HCT116 (cell line): Measurements from ENCODE around the gene PAM16. TPM values are rescaled to one million over a fixed set of nuclear protein-coding genes. Genes with fewer than 3 reads are reported as not detected.

Experiments used
- ATAC-seq: fragments of 200-7000 bp; cut with Tn5 transposase; 2 replicates; pipeline ENCODE4 v1.9.1; 2020; ENCODE audit warnings: mild to moderate bottlenecking, moderate library complexity
- BruUV-seq: library from RNA; stranded (reverse); fragments of 400-500 nt; replicated peaks from 2 replicates; lab custom pipeline; 2021; lab: Mats Ljungman, UMichigan
- CTCF ChIA-PET: fragments of 300-600 bp; sonication (Branson Sonifier 250); formaldehyde crosslinking; loops from one replicate; lab custom pipeline; 2021; ENCODE audit warnings: antibody characterized with exemption; lab: Charles Lee
- POLR2A ChIA-PET: fragments of 300-600, 350-600 bp; sonication (Branson Sonifier 250); formaldehyde crosslinking; loops from one replicate; lab custom pipeline; 2021; ENCODE audit warnings: antibody characterized with exemption; lab: Charles Lee
- RAD21 ChIA-PET, 2 experiments: fragments of 300-600 bp; sonication (Branson Sonifier 250); formaldehyde crosslinking; loops; one replicate each; lab custom pipeline; 2023; ENCODE audit warnings: low total read pairs in 2 of 2; ENCODE audit not compliant: uncharacterized antibody in 2 of 2, unreplicated experiment in 2 of 2, low non-redundant PET in 1 of 2; lab: Charles Lee
- DNase-seq: peaks from one replicate; pipeline ENCODE4 v3.0.0-alpha.2; 2010; ENCODE audit warnings: low read depth, low spot score
- H2AFZ ChIP-seq: fragments of 200-600 bp; shearing (Covaris generic), sonication (generic); 2 replicates; pipeline ENCODE4 v1.6.1; 2017; ENCODE audit warnings: low read depth, mixed run types, mixed read lengths, antibody characterized with exemption, low read length; ENCODE audit not compliant: poor library complexity, severe bottlenecking
- H3K27ac ChIP-seq: 2 replicates; pipeline ENCODE4 v1.5.1; 2012; ENCODE audit warnings: low read depth, low read length
- H3K27me3 ChIP-seq: fragments of 200-600 bp; sonication (generic); 2 replicates; pipeline ENCODE4 v1.6.1; 2016; ENCODE audit warnings: mixed run types, low read length, mixed read lengths; ENCODE audit not compliant: insufficient read depth
- H3K36me3 ChIP-seq, 2 experiments: fragments of 200-500 bp in 1 of 2; fragments of 200-600 bp in 1 of 2; sonication (Bioruptor generic) in 1 of 2; sonication (generic) in 1 of 2; 2 replicates each; pipeline versions ENCODE4 v1.5.1 to v1.6.1; 2014 to 2016; ENCODE audit warnings: low read length in 2 of 2, inconsistent platforms in 1 of 2, mixed read lengths in 1 of 2, mixed run types in 1 of 2; ENCODE audit not compliant: insufficient read depth in 2 of 2, control insufficient read depth in 1 of 2
- H3K4me1 ChIP-seq, 2 experiments: fragments of 200-600 bp in 1 of 2; sonication (generic) in 1 of 2; 2 replicates each; pipeline versions ENCODE4 v1.5.1 to v1.6.1; 2012 to 2017; ENCODE audit warnings: low read length in 2 of 2, inconsistent platforms in 1 of 2, mild to moderate bottlenecking in 1 of 2, mixed read lengths in 1 of 2, mixed run types in 1 of 2, moderate library complexity in 1 of 2; ENCODE audit not compliant: insufficient read depth in 2 of 2, control insufficient read depth in 1 of 2
- H3K4me2 ChIP-seq: fragments of 200-600 bp; sonication (generic); 2 replicates; pipeline ENCODE4 v1.6.1; 2017; ENCODE audit warnings: mixed run types, low read length, mixed read lengths
- H3K4me3 ChIP-seq, 2 experiments: fragments of 200-600 bp in 1 of 2; sonication (generic) in 1 of 2; replicated peaks in 1 of 2; 2 replicates each; pipeline ENCODE4 v1.5.1; 2011 to 2016; ENCODE audit warnings: low read length in 2 of 2, control low read depth in 1 of 2, low read depth in 1 of 2, mild to moderate bottlenecking in 1 of 2, mixed read lengths in 1 of 2, mixed run types in 1 of 2
- H3K79me2 ChIP-seq: fragments of 200-600 bp; sonication (generic); 2 replicates; pipeline ENCODE4 v1.6.1; 2017; ENCODE audit warnings: mild to moderate bottlenecking, mixed run types, low read length, moderate library complexity, mixed read lengths; ENCODE audit not compliant: insufficient read depth
- H3K9ac ChIP-seq: fragments of 200-600 bp; sonication (generic); 2 replicates; pipeline ENCODE4 v1.6.1; 2016; ENCODE audit warnings: low read length, mixed read lengths
- H3K9me2 ChIP-seq: fragments of 200-600 bp; sonication (generic), shearing (Covaris generic); 2 replicates; pipeline ENCODE4 v1.6.1; 2017; ENCODE audit warnings: mixed run types, mild to moderate bottlenecking, moderate library complexity; ENCODE audit not compliant: insufficient read depth
- H3K9me3 ChIP-seq, 2 experiments: fragments of 200-500 bp in 1 of 2; fragments of 200-600 bp in 1 of 2; sonication (Bioruptor generic) in 1 of 2; sonication (generic) in 1 of 2; 2 replicates each; pipeline ENCODE4 v1.6.1; 2014 to 2017; ENCODE audit warnings: low read length in 2 of 2, mixed read lengths in 2 of 2, inconsistent platforms in 1 of 2, low read depth in 1 of 2, mild to moderate bottlenecking in 1 of 2, mixed run types in 1 of 2, moderate library complexity in 1 of 2; ENCODE audit not compliant: control insufficient read depth in 1 of 2, insufficient read depth in 1 of 2
- H4K20me1 ChIP-seq: fragments of 200-600 bp; sonication (generic), shearing (Covaris generic); 2 replicates; pipeline ENCODE4 v1.6.1; 2017; ENCODE audit warnings: mixed run types, mild to moderate bottlenecking, moderate library complexity; ENCODE audit not compliant: insufficient read depth
- ATF3 ChIP-seq: IDR thresholded peaks from 2 replicates; pipeline ENCODE4 v1.6.1; 2012
- CBX3 ChIP-seq: IDR thresholded peaks from 2 replicates; pipeline ENCODE4 v1.6.1; 2012; ENCODE audit warnings: low read depth
- CEBPB ChIP-seq: IDR thresholded peaks from 2 replicates; pipeline ENCODE4 v1.6.1; 2012; ENCODE audit warnings: low read depth
- EGR1 ChIP-seq: IDR thresholded peaks from 2 replicates; pipeline ENCODE4 v1.6.1; 2012; ENCODE audit warnings: low read depth
- ELF1 ChIP-seq: IDR thresholded peaks from 2 replicates; pipeline ENCODE4 v1.6.1; 2012; ENCODE audit warnings: low read depth, borderline replicate concordance
- EZH2 ChIP-seq: fragments of 200-600 bp; sonication (generic); IDR thresholded peaks from 2 replicates; pipeline ENCODE4 v1.6.1; 2017; ENCODE audit warnings: antibody characterized with exemption, mixed run types
- JUND ChIP-seq: IDR thresholded peaks from 2 replicates; pipeline ENCODE4 v1.6.1; 2012
- POLR2A ChIP-seq: IDR thresholded peaks from 2 replicates; pipeline ENCODE4 v1.7.0; 2011; ENCODE audit warnings: borderline replicate concordance; ENCODE audit not compliant: insufficient read depth, insufficient read length; ENCODE audit errors: extremely low read depth
- SIN3A ChIP-seq: IDR thresholded peaks from 2 replicates; pipeline ENCODE4 v1.6.1; 2012; ENCODE audit warnings: low read depth
- SP1 ChIP-seq: IDR thresholded peaks from 2 replicates; pipeline ENCODE4 v1.6.1; 2012; ENCODE audit warnings: low read depth
- SRF ChIP-seq: IDR thresholded peaks from 2 replicates; pipeline ENCODE4 v1.6.1; 2012; ENCODE audit warnings: low read depth
- ZBTB33 ChIP-seq: IDR thresholded peaks from 2 replicates; pipeline ENCODE4 v1.6.1; 2011; ENCODE audit warnings: mild to moderate bottlenecking, low read length, moderate library complexity; ENCODE audit not compliant: insufficient replicate concordance; ENCODE audit errors: extremely low read depth
- ZFX ChIP-seq: fragments of 450-650 bp; IDR thresholded peaks from 2 replicates; pipeline ENCODE4 v1.6.1; 2017
- ZNF274 ChIP-seq: fragments of 200-500 bp; sonication (Bioruptor generic); IDR thresholded peaks from 2 replicates; pipeline ENCODE4 v1.6.1; 2014; ENCODE audit warnings: mild to moderate bottlenecking, low read depth, low read length, inconsistent platforms
- intact Hi-C: fragments of 100-400 bp; cut with micrococcal nuclease; formaldehyde crosslinking; loops from 2 replicates; pipeline ENCODE4 v1.10.0; 2022
- total RNA-seq: library from RNA; stranded (reverse); gene quantifications from one replicate; pipeline ENCODE4 v1.2.1, GENCODE V29; 2021; ENCODE audit not compliant: unreplicated experiment
- TF ChIP-seq, protein P1 (sequence below): IDR thresholded peaks from 2 replicates; pipeline ENCODE4 v1.6.1; 2012; ENCODE audit warnings: low read depth

Gene PAM16
- total RNA-seq, 1 experiment from 2014 or later: 102 TPM

GRCh38 chr16:4385789-4386450, 34.8 kb upstream of the PAM16 start:
- CTCF ChIA-PET: interaction anchor here (1.7 kb wide), 1 partner anchor 17 kb away, joined by 3 read pairs; no protein-coding TSS in a partner anchor

More at GRCh38 chr16:4385789-4386450, 34.8 kb upstream of the PAM16 start:
- no peak overlapping the region for H3K4me3 ChIP-seq
- H3K4me1 ChIP-seq: peaks cover 0 to 3% of the 10 kb centered on the region in 2 experiments; a peak in 1 of 4 replicates
- intact Hi-C loops: no loop called here
- H3K4me2 ChIP-seq: no peak overlapping the region
- ChIA-PET RAD21 (no interaction called here), POLR2A (no interaction called here)
- no TSS peak for BruUV-seq
- no peak for DNase-seq
- no peaks in the 10 kb centered on the region for H3K36me3 ChIP-seq
- no peak overlapping the region for H3K9ac ChIP-seq
- no peaks in the 10 kb centered on the region for H4K20me1 ChIP-seq
- no peaks in the 10 kb centered on the region for H3K9me2 ChIP-seq
- no peaks in the 10 kb centered on the region for H3K9me3 ChIP-seq
- no peak for TF ChIP-seq CBX3
- no peak for TF ChIP-seq SP1
- no peak for TF ChIP-seq ZFX
- TF ChIP-seq ELF1: no peak
- TF ChIP-seq, protein P1, sequence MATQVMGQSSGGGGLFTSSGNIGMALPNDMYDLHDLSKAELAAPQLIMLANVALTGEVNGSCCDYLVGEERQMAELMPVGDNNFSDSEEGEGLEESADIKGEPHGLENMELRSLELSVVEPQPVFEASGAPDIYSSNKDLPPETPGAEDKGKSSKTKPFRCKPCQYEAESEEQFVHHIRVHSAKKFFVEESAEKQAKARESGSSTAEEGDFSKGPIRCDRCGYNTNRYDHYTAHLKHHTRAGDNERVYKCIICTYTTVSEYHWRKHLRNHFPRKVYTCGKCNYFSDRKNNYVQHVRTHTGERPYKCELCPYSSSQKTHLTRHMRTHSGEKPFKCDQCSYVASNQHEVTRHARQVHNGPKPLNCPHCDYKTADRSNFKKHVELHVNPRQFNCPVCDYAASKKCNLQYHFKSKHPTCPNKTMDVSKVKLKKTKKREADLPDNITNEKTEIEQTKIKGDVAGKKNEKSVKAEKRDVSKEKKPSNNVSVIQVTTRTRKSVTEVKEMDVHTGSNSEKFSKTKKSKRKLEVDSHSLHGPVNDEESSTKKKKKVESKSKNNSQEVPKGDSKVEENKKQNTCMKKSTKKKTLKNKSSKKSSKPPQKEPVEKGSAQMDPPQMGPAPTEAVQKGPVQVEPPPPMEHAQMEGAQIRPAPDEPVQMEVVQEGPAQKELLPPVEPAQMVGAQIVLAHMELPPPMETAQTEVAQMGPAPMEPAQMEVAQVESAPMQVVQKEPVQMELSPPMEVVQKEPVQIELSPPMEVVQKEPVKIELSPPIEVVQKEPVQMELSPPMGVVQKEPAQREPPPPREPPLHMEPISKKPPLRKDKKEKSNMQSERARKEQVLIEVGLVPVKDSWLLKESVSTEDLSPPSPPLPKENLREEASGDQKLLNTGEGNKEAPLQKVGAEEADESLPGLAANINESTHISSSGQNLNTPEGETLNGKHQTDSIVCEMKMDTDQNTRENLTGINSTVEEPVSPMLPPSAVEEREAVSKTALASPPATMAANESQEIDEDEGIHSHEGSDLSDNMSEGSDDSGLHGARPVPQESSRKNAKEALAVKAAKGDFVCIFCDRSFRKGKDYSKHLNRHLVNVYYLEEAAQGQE: no peak
- TF ChIP-seq SRF: no peak
- TF ChIP-seq SIN3A: no peak
- TF ChIP-seq CEBPB: no peak
- no peak for TF ChIP-seq POLR2A
- no peak for TF ChIP-seq ATF3
- TF ChIP-seq JUND: no peak
- TF ChIP-seq EGR1: no peak
- no peak for TF ChIP-seq ZBTB33
- TF ChIP-seq ZNF274: no peak
- TF ChIP-seq EZH2: no peak
- ATAC-seq: 0 out of 2 replicates have a peak, but pooled peaks have one; percentile 6
- H3K27me3 ChIP-seq: no peaks in the 10 kb centered on the region
- H3K79me2 ChIP-seq: no peaks in the 10 kb centered on the region
- H2AFZ ChIP-seq: no peak overlapping the region
- H3K27ac ChIP-seq: no peak overlapping the region
